ENCODE measurements around the gene TMED8. TPM values are rescaled to one million over a fixed set of nuclear protein-coding genes. Genes with fewer than 3 reads are reported as not detected.

The TMED8 gene
- total and polyA plus RNA-seq, 10 of the 15 experiments (the other 5 are each of a cell fraction or from before 2014, with no cell fraction given), result 7.3 to 39.1 (median 26.1) TPM

- no peak for TF ChIP-seq ZNF207 (IDR thresholded peaks at IDR 0.05; ENCODE audit: borderline replicate concordance)
- no peak for TF ChIP-seq SMAD5 (IDR thresholded peaks at IDR 0.05; ENCODE audit: low read depth)
- no peak for TF ChIP-seq CBX3 (IDR thresholded peaks at IDR 0.05; ENCODE audit: borderline replicate concordance, low read depth)
- TF ChIP-seq NFYB (IDR thresholded peaks at IDR 0.05; ENCODE audit: insufficient read depth, low read depth, low read length), result no peak
- TF ChIP-seq ESRRA (IDR thresholded peaks at IDR 0.05; ENCODE audit: low read length), result no peak
- no peak; a peak in 1 of 4 replicates for TF ChIP-seq ETV6 (conservative IDR thresholded peaks at IDR 0.05 in 1 of 2, IDR thresholded peaks at IDR 0.05 in 1 of 2; ENCODE audit: borderline replicate concordance in 1 of 2, low read depth in 1 of 2)
- peak; percentile 95 for TF ChIP-seq MTA2 (IDR thresholded peaks at IDR 0.05; ENCODE audit: low read depth)
- no peak for TF ChIP-seq TCF12 (IDR thresholded peaks at IDR 0.05; ENCODE audit: low read depth, low read length)
- TF ChIP-seq IRF5 (IDR thresholded peaks at IDR 0.05; ENCODE audit: borderline replicate concordance), result no peak
- no peak for TF ChIP-seq SREBF1 (IDR thresholded peaks at IDR 0.05; ENCODE audit: low read length)
- no peak for TF ChIP-seq KAT2A (conservative IDR thresholded peaks at IDR 0.05; ENCODE audit: control insufficient read depth, low read depth, low read length)
- TF ChIP-seq RAD21 (IDR thresholded peaks at IDR 0.05; ENCODE audit: insufficient read depth, low read depth, low read length), result no peak
- no peak for TF ChIP-seq YY1 (IDR thresholded peaks at IDR 0.05; ENCODE audit: low read depth, low read length)
- TF ChIP-seq ZBTB40 (IDR thresholded peaks at IDR 0.05; ENCODE audit: borderline replicate concordance), result 0 out of 2 replicates have a peak, but pooled peaks have one; percentile 18
- 0 out of 2 replicates have a peak, but pooled peaks have one; percentile 41 for TF ChIP-seq TCF7 (IDR thresholded peaks at IDR 0.05; ENCODE audit: borderline replicate concordance)
- TF ChIP-seq KDM1A (IDR thresholded peaks at IDR 0.05; ENCODE audit: borderline replicate concordance), result no peak
- TF ChIP-seq TBL1XR1 (IDR thresholded peaks at IDR 0.05; ENCODE audit: low read depth, low read length), result no peak
- TF ChIP-seq DPF2 (IDR thresholded peaks at IDR 0.05), result peak; percentile 80
- 0 out of 2 replicates have a peak, but pooled peaks have one; percentile 35 for TF ChIP-seq CBFB (IDR thresholded peaks at IDR 0.05; ENCODE audit: low read depth)
- TF ChIP-seq NBN (IDR thresholded peaks at IDR 0.05), result peak; percentile 71
- no peak for TF ChIP-seq SRF (IDR thresholded peaks at IDR 0.05; ENCODE audit: low read depth in 2 of 2, low read length in 2 of 2)
- no peak for TF ChIP-seq SUZ12 (IDR thresholded peaks at IDR 0.05; ENCODE audit: unreplicated experiment)
- peak; percentile 78 for TF ChIP-seq SKIL (IDR thresholded peaks at IDR 0.05; ENCODE audit: low read depth, poor library complexity, severe bottlenecking)
- TF ChIP-seq PML (IDR thresholded peaks at IDR 0.05; ENCODE audit: low read length), result no peak
- 0 out of 2 replicates have a peak, but pooled peaks have one; percentile 19 for TF ChIP-seq MEF2A (IDR thresholded peaks at IDR 0.05; ENCODE audit: insufficient read depth, low read depth, low read length)
- TF ChIP-seq WRNIP1 (IDR thresholded peaks at IDR 0.05; ENCODE audit: borderline replicate concordance, low read depth, low read length), result no peak
Measured at GRCh38 chr14:77372304-77372841, 4.5 kb downstream of the TMED8 start (continued).
